Measurements from ENCODE around the gene MAGED4.

- TF ChIP-seq POLR2AphosphoS5 (IDR thresholded peaks at IDR 0.05) (no peak), POLR2A (IDR thresholded peaks at IDR 0.05) (no peak)
Observed at GRCh38 chrX:52139545-52139895, 45.2 kb upstream of the MAGED4 start.
